ENCODE data around the gene RPH3AL.
"Not testable (repeated sequence)": the region's sequence is repeated elsewhere in the genome, so short reads cannot be mapped to it uniquely, and the experiment has no call there.

RPH3AL gene

DNA sequence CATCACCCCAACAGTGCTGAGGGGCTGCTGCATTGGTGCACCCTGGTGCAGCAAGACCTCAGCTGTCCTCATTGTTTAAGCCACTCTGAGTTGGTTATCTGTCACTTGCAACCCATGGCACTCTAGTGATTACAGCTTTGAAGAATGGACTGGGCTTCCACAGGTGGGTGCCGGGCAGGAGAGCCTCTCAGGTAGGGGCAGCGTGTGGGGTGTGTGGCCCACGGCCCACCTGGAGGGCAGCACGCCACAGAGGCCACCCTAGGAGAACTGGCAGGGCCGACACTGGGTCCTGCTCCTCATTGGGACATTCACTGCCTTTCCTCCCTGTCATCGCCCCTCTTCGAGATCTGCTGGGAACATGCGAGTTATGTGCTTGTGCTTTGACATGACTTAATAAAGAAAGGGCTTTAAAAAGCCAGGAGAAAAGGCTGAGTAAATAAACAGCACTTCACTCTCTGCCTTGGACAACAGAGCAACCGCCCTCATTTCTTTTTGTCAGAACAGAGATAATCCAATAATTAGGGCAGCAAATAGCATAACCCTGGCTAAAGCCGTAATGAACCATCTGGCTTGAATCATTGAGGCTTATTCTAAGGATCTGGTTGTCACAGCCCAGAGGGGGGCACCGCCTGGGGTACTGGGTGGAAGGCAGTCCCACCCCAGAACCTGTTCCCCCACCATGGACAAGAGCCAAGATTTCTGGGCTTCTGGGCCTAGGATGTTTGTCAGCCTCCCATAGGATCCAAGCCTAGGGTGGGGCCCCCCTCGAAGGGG, 174.1 kb downstream of the RPH3AL start:
- H3K9me3 Mint-ChIP-seq, result no peaks in the 10 kb centered on the region
- H3K4me3 Mint-ChIP-seq, result no peak overlapping the region
- H3K27ac Mint-ChIP-seq, result no peak overlapping the region
- peaks cover 52% of the 10 kb centered on the region for H3K27me3 Mint-ChIP-seq
- peaks cover 5% of the 10 kb centered on the region for H3K4me1 Mint-ChIP-seq
- DNase-seq (no peak), ATAC-seq (no peak)

DNA sequence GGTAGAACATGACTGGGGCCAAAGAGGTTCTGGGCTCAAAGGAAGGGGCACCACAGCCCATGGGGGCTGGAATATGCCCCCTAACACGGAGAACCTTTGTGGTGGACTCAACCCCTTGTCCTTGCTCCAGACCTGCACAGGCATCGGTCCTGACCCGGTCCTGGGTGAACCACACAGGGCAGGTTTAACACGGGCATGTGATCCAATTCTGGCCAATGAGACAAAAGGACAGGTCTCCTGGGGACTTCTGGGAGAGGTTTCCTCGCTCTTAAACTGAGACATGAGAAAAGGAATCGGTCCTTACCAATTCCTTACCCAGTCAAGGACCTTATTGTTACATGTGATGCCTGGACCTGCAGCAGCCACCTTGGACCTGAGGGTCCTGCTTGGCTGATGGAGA, 174.8 kb downstream of the RPH3AL start:
- H3K27me3 Mint-ChIP-seq, result peaks cover 45% of the 10 kb centered on the region
- no peak overlapping the region for H3K4me3 Mint-ChIP-seq
- H3K4me1 Mint-ChIP-seq, result peaks cover 5% of the 10 kb centered on the region
- no peaks in the 10 kb centered on the region for H3K9me3 Mint-ChIP-seq
- no peak overlapping the region for H3K27ac Mint-ChIP-seq
- DNase-seq (no peak), ATAC-seq (no peak)

DNA sequence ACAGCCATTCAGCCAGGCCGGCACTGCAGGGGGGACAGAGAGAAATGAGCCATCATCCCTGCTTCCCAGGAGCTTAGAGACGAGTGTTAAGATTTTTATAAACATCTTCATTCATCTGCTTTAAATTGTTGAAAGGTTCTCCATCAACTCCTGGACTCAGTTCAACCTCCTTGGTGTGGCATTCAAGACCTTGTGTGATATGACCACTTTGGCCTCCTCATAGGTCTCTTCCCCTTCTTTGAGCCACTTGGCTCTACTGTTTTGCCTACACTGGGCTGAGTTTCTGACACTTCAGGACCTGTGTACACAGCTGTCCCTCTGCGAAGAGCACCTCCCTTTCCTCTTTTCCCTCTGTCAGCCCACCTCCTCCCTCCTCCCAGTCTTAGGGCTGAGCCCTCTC, 175.5 kb downstream of the RPH3AL start:
- Mint-ChIP-seq H3K27me3 (peaks cover 39% of the 10 kb centered on the region), H3K27ac (no peak overlapping the region), H3K4me3 (no peak overlapping the region), H3K4me1 (peaks cover 4% of the 10 kb centered on the region), H3K9me3 (no peaks in the 10 kb centered on the region)
- no peak for DNase-seq
- no peak for ATAC-seq

DNA sequence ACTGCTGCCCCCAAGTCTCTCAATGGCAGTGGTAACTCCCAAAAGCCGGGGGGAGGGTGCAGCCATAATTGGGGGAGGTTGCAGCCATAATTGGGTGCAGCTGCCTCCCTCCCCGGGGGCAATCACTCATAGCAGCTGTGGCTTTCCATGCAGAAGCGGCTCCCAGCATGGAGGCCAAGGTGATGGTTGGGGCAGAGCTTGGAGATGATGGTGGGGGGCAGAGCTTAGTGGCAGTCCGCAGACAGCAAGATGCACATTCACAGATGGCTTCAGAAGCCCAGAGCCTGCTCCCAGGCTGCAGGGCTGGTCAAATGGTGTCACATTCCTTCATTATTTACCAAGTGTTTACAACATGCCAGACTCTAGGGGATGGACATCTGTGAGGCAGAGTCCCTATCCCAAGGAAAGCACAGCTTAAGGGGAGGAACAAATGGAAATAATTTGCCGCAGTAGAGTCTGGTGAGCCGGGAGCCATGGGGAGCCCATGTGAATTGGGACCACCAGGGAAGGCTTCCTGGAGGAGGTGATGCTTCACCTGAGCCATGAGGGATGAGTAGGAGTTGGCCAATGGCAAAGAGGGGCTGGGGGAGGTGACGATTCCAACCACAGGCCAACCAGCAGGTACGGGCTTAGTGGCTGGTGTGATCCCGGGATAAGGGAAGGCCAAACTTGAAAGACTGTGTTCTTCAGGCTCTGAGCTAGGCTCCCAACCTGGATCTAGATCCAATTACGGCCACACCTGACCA, 179.3 kb downstream of the RPH3AL start:
- H3K9me3 Mint-ChIP-seq, result no peaks in the 10 kb centered on the region
- no peak for ATAC-seq

DNA sequence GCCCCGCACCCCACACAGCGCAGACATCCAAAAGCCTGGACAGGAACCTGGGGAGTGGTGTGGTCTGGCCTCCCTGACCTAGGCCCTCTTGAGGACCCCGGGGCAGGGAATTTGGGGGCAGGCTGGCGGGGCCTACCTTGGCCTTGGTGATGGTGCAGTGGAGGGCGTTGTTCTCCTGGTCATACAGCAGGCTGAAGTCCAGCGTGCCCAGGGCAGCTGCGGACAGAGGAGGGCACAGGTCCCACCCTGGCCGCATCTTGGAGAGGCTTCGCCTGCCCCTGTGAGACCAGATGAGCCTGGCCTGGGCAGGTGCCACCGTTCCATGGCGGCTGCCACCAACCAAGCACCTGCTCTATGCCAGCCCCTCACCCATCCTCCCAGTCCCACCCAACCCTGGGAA, 180.2 kb downstream of the RPH3AL start:
- no peak for ATAC-seq
- H3K27ac Mint-ChIP-seq, result no peak overlapping the region
- H3K9me3 Mint-ChIP-seq, result no peaks in the 10 kb centered on the region
- H3K27me3 Mint-ChIP-seq, result peaks cover 13% of the 10 kb centered on the region
- H3K4me1 Mint-ChIP-seq, result peaks cover 9% of the 10 kb centered on the region
- no peak for DNase-seq
- H3K4me3 Mint-ChIP-seq, result no peak overlapping the region

More for the DNA sequence above, 179.3 kb downstream of the RPH3AL start:
- Mint-ChIP-seq H3K27ac (no peak overlapping the region), H3K27me3 (peaks cover 23% of the 10 kb centered on the region), H3K4me1 (peaks cover 9% of the 10 kb centered on the region), H3K4me3 (no peak overlapping the region)
- no peak for DNase-seq

DNA sequence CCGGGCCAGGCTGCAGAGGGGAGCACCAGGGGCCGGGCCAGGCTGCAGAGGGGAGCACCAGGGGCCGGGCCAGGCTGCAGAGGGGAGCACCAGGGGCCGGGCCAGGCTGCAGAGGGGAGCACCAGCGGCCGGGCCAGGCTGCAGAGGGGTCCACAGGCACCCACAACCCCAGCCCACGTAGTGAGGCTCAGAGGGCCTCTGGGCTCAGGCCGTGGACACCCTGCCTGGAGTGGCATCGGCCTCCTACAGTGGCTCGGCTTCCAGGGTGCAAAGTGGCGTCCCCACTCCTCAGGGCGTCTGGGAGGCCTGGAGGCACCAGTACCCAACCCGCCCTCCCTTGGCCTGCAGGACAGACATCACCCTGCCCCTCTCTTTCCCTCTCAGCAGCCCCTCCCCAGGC, 180.7 kb downstream of the RPH3AL start:
- DNase-seq, result no peak
- peaks cover 9% of the 10 kb centered on the region for H3K4me1 Mint-ChIP-seq

DNA sequence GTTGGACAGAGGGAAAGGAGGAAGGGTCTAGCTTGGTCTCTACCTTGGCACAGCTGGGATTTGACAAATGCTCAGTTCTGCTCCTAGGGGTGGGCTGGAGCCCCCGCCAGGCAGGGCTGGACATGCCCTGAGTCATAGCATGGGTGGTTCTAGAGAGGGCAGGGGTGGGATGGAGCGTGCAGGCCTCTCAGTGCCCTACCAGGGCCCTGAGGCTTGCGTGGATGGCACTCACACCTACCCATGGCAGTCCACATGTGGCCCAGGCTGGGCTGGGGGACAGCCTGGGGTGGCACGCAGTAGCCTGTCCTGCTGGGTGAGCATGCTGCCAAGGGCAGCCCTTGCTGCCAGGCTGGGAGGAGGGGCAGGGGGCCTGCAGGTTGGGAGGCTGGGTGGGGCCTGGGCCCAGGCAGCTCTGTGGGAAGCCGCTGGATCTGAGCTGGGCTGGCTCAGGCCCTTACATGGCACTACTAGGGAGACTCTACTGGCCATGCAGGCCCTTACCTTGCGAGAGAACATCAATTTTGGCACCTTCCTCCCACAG, 182.4 kb downstream of the RPH3AL start:
- no peak overlapping the region for H3K4me3 Mint-ChIP-seq
- H3K9me3 Mint-ChIP-seq, result no peaks in the 10 kb centered on the region
- H3K27me3 Mint-ChIP-seq, result peaks cover 8% of the 10 kb centered on the region
- ATAC-seq (no peak), DNase-seq (no peak)
- peaks cover 9% of the 10 kb centered on the region for H3K4me1 Mint-ChIP-seq
- H3K27ac Mint-ChIP-seq, result no peak overlapping the region

More for the DNA sequence above, 180.7 kb downstream of the RPH3AL start:
- no peak for ATAC-seq
- Mint-ChIP-seq H3K27me3 (peaks cover 8% of the 10 kb centered on the region), H3K9me3 (no peaks in the 10 kb centered on the region), H3K27ac (no peak overlapping the region), H3K4me3 (no peak overlapping the region)

DNA sequence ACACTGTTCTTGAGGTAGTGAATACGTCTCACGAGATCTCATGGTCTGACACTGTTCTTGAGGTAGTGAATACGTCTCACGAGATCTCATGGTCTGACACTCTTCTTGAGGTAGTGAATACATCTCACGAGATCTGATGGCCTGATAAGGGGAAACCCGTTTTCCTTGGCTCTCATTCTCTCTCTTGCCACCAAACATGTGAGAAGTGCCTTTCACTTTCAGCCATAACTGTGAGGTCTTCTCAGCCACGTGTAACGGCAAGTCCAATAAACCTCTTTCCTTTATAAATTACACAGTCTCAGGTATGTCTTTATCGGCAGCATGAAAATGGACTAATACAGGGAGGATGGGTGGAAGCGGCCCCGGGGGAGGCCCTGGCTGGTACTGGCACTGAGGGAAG, 184.0 kb downstream of the RPH3AL start:
- H3K27me3 Mint-ChIP-seq, H3K27ac Mint-ChIP-seq, H3K9me3 Mint-ChIP-seq, H3K4me3 Mint-ChIP-seq, H3K4me1 Mint-ChIP-seq: not testable (repeated sequence)
- DNase-seq (peak in 1 of 2 donors; percentile 40), ATAC-seq (peak; percentile 84)

DNA sequence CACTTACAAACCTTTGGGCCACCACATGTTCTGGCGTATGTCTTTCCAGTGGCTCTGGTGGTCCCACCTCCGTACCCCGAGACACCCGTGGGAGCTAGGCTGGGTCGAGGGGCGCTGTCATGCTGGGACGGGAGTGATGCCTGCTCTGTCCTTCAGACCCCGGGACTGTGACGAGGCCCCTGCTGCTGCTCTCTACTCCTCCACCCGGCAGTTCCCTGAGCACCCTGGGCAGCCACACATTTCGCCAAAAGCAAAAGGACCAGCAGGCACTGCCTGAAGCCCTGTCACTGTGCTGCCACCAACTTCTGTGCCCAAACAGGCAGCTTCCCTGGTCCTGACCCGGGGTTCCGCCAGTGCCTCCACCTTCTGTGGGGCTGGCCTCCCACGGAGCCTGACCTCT, 186.7 kb downstream of the RPH3AL start:
- ATAC-seq (no peak), DNase-seq (no peak)
- no peak overlapping the region for H3K4me3 Mint-ChIP-seq
- peaks cover 8% of the 10 kb centered on the region for H3K27me3 Mint-ChIP-seq
- no peak overlapping the region for H3K27ac Mint-ChIP-seq
- no peaks in the 10 kb centered on the region for H3K9me3 Mint-ChIP-seq
- H3K4me1 Mint-ChIP-seq, result peaks cover 9% of the 10 kb centered on the region

DNA sequence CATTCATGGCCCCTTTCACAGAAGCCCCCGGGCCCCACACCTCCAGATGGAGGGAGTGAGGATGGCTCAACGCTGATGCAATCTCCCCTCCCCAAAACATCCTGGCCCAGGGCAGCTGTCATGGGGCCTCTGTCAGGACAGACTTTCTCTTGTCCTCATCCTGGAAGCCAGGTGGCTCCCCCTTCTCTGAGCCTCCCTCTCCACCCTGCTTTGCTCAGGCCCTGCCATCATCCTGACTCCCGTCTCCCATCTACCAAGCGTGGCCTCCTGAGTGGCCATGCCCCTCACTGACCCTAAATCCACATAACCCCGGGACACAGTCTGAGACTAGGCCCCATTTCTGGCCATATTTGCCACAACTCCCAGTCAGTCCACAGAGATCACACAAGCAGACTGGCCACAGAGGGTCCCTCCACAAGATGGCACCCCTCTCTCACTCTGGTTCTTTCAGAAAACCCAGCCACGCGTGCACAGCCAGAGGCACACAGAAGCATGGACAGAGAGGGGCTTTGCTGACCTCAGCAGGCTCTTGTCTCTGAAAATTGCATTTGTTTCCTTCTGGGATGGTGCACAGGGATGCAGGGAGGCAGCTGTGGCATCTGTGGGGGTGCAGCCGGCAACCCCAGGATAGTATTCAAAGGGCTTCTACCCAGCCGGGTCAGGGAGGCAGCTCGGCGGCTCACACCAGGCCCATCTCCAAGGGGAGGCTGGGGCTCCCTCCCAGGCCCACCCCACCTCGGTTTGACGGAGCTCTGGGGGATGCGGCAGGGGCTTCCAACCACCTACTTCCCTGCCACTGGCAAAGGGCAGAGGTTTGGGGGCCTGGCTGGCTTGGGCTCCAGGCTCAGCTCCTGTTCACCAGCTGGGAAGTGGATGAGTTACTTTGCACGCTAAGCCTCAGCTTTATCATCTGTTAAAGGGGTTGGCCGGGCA, 188.0 kb downstream of the RPH3AL start:
- Mint-ChIP-seq H3K27ac (peak overlapping the region; percentile 36 to 59), H3K27me3 (peaks cover 8% of the 10 kb centered on the region), H3K4me1 (peaks cover 9% of the 10 kb centered on the region), H3K9me3 (no peaks in the 10 kb centered on the region), H3K4me3 (no peak overlapping the region)
- DNase-seq (peak in 1 of 2 donors; percentile 31), ATAC-seq (peak; percentile 62)

DNA sequence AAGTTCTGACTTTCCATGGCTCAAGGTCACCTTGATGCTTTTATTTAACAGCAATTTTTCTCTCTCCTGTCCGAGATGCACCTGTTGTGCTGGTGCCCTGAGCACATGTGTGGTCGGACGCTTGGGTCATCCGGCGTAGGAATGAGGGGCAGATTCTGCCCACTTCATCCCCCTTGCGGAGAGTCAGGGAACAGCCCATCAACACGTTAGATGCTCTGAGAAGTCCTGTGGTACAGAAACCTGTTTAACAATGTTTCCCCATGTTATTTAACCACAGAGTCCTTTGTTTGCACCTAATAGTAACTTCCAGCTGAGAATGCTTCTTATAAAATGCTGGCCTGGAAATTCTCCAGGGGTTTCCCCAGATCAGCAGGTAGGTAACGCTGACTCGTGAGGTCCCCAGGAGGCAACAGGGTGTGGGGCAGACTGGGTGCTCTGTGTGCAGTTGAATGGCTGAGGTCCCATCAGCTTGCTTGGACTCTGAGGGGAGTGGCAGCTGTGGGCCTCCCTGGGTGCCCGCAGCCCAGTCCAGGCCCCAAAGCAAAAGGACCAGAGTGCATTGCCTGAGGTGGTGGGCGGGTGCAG, 189.0 kb downstream of the RPH3AL start:
- Mint-ChIP-seq H3K4me3 (no peak overlapping the region), H3K4me1 (peaks cover 2% of the 10 kb centered on the region), H3K27ac (no peak overlapping the region), H3K9me3 (no peaks in the 10 kb centered on the region), H3K27me3 (peaks cover under 1% of the 10 kb centered on the region)
- ATAC-seq (no peak), DNase-seq (no peak)

DNA sequence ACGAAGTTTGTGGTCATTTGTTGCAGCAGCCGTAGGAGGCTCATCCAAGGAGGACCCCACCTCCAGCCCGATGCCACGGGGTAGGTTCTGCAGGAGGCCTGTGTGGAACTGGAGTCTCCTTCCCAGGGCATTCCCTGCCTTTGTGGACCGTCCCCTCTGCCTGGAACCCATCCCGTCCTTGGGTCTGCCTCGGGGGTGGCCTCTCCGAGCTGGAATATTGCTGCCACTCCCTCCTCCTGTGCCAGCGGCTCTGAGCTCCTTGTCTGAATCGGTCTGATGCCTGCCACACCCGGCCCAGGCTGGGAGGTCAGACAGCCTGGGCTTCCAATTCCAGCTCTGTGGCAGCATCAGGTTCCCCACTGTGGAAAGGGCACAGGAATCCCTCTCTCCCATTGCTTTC, 189.9 kb downstream of the RPH3AL start:
- DNase-seq (no peak), ATAC-seq (no peak)
- Mint-ChIP-seq H3K27me3 (no peaks in the 10 kb centered on the region), H3K27ac (peak overlapping the region in 1 of 2 donors; percentile 54), H3K9me3 (no peaks in the 10 kb centered on the region), H3K4me1 (no peaks in the 10 kb centered on the region), H3K4me3 (no peak overlapping the region)

Measured in stimulated activated naive CD8-positive, alpha-beta T cell treated with anti-CD3 and anti-CD28 coated beads, Interleukin-15, amount 100 ng/mL, for 72 hours (primary cell).